ENCODE measurements around the gene SLC16A4. TPM values are rescaled to one million over a fixed set of nuclear protein-coding genes. Genes with fewer than 3 reads are reported as not detected.
"Not testable (repeated sequence)": the region's sequence is repeated elsewhere in the genome, so short reads cannot be mapped to it uniquely, and the experiment has no call there.

Gene SLC16A4
- total RNA-seq, 4 donors from 2014 or later: 0.21 to 1.6 (median 0.89) TPM

DNA sequence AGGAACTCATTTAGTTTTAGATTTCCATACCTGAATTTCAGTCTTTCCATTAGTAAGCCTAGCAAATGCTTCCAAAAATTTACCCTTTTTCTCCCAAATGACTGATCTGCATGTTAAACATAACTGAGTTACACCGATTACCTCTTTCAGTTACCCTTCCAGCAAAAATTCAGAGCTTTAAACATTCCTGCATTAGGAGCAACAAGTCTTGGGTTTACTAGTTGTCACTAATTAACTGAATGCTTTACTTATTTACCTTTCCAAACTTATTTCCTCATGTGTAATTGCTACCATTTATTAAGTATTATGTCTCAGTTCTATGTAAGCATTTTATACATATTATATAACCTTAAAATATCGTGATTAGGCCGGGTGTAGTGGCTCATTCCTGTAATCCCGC lies 13.6 kb upstream of the SLC16A4 start:
- TF ChIP-seq POLR2A (IDR thresholded peaks at IDR 0.05): no peak
- TF ChIP-seq, protein P1, sequence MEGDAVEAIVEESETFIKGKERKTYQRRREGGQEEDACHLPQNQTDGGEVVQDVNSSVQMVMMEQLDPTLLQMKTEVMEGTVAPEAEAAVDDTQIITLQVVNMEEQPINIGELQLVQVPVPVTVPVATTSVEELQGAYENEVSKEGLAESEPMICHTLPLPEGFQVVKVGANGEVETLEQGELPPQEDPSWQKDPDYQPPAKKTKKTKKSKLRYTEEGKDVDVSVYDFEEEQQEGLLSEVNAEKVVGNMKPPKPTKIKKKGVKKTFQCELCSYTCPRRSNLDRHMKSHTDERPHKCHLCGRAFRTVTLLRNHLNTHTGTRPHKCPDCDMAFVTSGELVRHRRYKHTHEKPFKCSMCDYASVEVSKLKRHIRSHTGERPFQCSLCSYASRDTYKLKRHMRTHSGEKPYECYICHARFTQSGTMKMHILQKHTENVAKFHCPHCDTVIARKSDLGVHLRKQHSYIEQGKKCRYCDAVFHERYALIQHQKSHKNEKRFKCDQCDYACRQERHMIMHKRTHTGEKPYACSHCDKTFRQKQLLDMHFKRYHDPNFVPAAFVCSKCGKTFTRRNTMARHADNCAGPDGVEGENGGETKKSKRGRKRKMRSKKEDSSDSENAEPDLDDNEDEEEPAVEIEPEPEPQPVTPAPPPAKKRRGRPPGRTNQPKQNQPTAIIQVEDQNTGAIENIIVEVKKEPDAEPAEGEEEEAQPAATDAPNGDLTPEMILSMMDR (IDR thresholded peaks at IDR 0.05): no peak
- no peak overlapping the region for H3K4me3 ChIP-seq (ENCODE audit: low read depth, poor library complexity, severe bottlenecking)
- intact Hi-C loops (cut with DNase I; ENCODE audit: low total_unique reads): no loop called here
- WGBS, 2 donors: 88 to 91% methylated on average over 4 of the region's 4 CpGs
- DNase-seq (ENCODE audit: low spot score in 2 of 2): no peak

DNA sequence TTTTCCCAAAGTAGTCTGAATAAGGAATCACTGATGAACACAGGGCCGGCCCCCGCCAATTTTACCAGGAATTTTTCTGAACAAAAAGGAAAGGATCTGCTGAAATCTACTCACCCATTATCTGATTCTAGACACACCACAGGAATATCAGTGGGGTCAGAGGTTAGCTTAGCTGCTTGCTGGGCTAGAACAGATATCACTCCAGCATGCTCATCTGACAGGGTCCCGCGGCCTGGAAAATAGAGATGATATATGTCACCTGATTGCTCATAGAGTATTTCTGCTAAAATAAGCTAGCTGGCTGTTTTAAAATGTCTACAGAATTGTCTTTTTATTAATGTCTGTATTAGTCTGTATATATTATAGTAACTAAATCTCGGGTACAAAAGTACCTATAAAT lies 13.0 kb upstream of the SLC16A4 start:
- intact Hi-C loops (cut with DNase I; ENCODE audit: low total_unique reads): no loop called here
- no peak overlapping the region for H3K4me3 ChIP-seq (ENCODE audit: low read depth, poor library complexity, severe bottlenecking)
- WGBS, 2 donors: 94% methylated on average over 5 of the region's 5 CpGs
- TF ChIP-seq, protein P1 (IDR thresholded peaks at IDR 0.05): no peak
- TF ChIP-seq POLR2A (IDR thresholded peaks at IDR 0.05): no peak
- no peak for DNase-seq (ENCODE audit: low spot score in 2 of 2)

- H3K4me3 ChIP-seq (ENCODE audit: low read depth, poor library complexity, severe bottlenecking); intact Hi-C loops (cut with DNase I; ENCODE audit: low total_unique reads); DNase-seq (ENCODE audit: low spot score in 2 of 2): not testable (repeated sequence)
- 97 to 98% methylated on average over 22 to 44 of the region's 48 CpGs for WGBS, 2 donors
These were observed 5.6 kb upstream of the SLC16A4 start for GRCh38 chr1:110396259-110396958.

GRCh38 chr1:110394493-110394820 lies 3.6 kb upstream of the SLC16A4 start:
- TF ChIP-seq, protein P1 (IDR thresholded peaks at IDR 0.05): no peak
- TF ChIP-seq POLR2A (IDR thresholded peaks at IDR 0.05): no peak
- DNase-seq (ENCODE audit: low spot score in 2 of 2): no peak
- no peak overlapping the region for H3K4me3 ChIP-seq (ENCODE audit: low read depth, poor library complexity, severe bottlenecking)
- intact Hi-C loops (cut with DNase I; ENCODE audit: low total_unique reads): no loop called here
- WGBS, 2 donors: 83 to 91% methylated on average over 3 of the region's 3 CpGs

GRCh38 chr1:110393691-110394492 lies 3.1 kb upstream of the SLC16A4 start:
- TF ChIP-seq POLR2A (IDR thresholded peaks at IDR 0.05): no peak
- TF ChIP-seq, protein P1 (IDR thresholded peaks at IDR 0.05): no peak
- 71 to 74% methylated on average over 3 of the region's 3 CpGs for WGBS, 2 donors
- DNase-seq (ENCODE audit: low spot score in 2 of 2): no peak
- no peak overlapping the region for H3K4me3 ChIP-seq (ENCODE audit: low read depth, poor library complexity, severe bottlenecking)
- intact Hi-C loops (cut with DNase I; ENCODE audit: low total_unique reads): no loop called here

DNA sequence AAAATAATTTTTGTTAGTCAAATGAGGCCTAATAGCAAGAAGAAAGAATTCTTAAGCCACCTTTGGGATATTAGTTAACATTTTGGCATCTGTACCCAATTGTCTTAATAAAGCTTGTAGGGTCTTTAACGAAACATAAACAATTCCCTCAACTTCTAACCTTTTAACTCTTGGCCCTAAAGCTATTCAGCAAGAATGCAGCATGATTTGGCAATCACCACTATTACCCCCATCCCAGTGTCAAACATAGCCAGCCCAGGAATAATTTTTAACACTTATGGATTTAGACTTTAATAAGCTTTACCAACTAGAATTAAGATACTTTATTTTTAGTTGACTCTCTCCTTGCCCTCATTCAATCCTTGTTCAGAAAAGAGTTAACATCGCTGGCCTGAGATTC lies 2.5 kb upstream of the SLC16A4 start:
- 85% methylated on average over 2 of the region's 2 CpGs for WGBS, 2 donors
- intact Hi-C loops (cut with DNase I; ENCODE audit: low total_unique reads): no loop called here
- H3K4me3 ChIP-seq (ENCODE audit: low read depth, poor library complexity, severe bottlenecking): no peak overlapping the region
- TF ChIP-seq, protein P1 (IDR thresholded peaks at IDR 0.05): no peak
- TF ChIP-seq POLR2A (IDR thresholded peaks at IDR 0.05): no peak
- no peak for DNase-seq (ENCODE audit: low spot score in 2 of 2)

Measured in lower leg skin (tissue), 4 donors.